22Rv1 (cell line): ENCODE data around the gene ZC4H2.

ENCODE experiments used
- H3K27ac ChIP-seq: fragments of 450-650 bp; 2 replicates; pipeline ENCODE4 v1.5.1; 2017
- ZFX ChIP-seq: fragments of 450-650 bp; IDR thresholded peaks from 2 replicates; pipeline ENCODE4 v1.6.1; 2017; ENCODE audit warnings: antibody characterized with exemption, borderline replicate concordance
- TF ChIP-seq, protein P1 (sequence below): fragments of 450-650 bp; IDR thresholded peaks from 2 replicates; pipeline ENCODE4 v1.5.1; 2017; ENCODE audit warnings: mild to moderate bottlenecking

The ZC4H2 gene

DNA sequence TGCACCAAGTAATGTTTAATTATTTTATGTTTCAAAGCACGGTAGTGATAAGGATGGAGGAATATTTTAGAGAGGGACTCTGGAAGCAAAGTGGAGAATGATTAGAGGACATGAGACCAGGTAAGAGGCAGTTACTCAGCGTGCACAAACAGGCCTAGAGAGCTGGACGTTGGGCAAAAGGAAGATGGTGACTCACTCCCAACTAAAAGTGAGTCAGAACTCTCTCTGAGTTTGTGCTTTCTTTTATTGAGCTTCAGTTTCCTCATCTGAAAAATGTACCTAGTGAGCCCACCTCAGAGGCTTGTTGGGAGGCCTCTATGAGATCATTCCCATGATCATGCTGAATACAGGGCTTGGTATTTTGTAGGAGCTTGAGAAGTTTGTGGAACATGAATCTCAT is 1.6 kb upstream of the ZC4H2 start:
- TF ChIP-seq, protein P1, sequence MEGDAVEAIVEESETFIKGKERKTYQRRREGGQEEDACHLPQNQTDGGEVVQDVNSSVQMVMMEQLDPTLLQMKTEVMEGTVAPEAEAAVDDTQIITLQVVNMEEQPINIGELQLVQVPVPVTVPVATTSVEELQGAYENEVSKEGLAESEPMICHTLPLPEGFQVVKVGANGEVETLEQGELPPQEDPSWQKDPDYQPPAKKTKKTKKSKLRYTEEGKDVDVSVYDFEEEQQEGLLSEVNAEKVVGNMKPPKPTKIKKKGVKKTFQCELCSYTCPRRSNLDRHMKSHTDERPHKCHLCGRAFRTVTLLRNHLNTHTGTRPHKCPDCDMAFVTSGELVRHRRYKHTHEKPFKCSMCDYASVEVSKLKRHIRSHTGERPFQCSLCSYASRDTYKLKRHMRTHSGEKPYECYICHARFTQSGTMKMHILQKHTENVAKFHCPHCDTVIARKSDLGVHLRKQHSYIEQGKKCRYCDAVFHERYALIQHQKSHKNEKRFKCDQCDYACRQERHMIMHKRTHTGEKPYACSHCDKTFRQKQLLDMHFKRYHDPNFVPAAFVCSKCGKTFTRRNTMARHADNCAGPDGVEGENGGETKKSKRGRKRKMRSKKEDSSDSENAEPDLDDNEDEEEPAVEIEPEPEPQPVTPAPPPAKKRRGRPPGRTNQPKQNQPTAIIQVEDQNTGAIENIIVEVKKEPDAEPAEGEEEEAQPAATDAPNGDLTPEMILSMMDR, result no peak
- TF ChIP-seq ZFX, result no peak
- H3K27ac ChIP-seq, result no peak overlapping the region

DNA sequence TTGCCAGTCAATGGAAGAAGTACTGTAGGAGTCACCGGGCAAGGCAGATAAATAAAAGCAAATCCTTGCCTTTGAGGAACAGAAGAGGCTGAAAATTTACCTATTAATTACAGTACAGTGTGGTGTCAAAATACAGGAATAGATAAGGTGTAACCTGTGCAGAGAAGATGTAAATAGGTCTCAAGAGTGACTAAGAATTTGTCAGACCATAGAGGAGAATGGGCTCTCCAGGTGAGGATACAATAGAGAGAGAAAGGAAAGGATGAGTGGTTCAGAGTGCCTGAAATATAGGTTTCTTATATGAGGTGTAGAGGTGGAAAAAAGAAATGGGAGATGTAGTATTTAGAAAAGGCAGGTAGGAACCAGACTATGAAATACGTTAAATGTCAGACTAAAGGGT is 801 bp upstream of the ZC4H2 start:
- no peak overlapping the region for H3K27ac ChIP-seq
- TF ChIP-seq, protein P1, result no peak
- TF ChIP-seq ZFX, result no peak

DNA sequence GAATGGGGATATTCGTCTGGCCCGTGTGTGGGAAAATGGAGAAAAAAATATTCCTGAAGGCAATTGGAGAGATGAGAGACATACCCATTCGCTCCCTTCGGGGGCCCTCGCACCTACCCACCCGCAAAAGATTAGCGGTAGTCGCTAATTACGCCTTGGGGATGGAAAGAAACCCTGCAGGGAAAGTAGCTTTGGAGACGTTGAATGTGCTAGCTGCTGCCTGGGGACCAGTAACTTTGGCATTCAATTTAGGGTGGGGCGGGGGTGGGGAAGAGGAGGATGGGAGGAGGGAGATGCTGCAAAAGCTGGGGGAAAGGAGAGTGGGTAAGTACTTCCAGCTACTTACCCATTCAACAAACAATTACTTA is 407 bp upstream of the ZC4H2 start:
- TF ChIP-seq ZFX, result no peak
- TF ChIP-seq, protein P1, result no peak
- H3K27ac ChIP-seq, result no peak overlapping the region

DNA sequence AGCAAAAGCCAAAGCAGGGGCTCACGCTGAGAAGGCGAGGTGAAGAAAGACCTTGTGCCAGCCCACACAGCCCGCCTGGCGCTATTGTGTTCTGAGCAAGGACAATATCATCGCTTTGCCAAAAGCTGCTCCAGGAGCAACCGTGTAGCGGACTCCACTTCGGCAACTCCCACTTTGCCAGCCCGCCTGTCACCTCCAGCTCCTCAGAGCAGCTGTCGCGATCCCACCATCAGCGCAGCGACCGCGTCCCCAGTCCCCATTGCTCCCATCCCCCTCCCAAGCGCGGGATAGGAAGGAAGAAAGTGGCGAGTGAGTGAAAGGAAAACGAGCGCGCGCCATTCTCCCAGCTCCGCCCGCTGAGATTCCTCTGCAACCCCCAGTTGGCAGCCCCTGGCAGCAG is 759 bp downstream of the ZC4H2 start:
- peak overlapping the region; percentile 54 for H3K27ac ChIP-seq
- TF ChIP-seq, protein P1, result no peak
- no peak for TF ChIP-seq ZFX

DNA sequence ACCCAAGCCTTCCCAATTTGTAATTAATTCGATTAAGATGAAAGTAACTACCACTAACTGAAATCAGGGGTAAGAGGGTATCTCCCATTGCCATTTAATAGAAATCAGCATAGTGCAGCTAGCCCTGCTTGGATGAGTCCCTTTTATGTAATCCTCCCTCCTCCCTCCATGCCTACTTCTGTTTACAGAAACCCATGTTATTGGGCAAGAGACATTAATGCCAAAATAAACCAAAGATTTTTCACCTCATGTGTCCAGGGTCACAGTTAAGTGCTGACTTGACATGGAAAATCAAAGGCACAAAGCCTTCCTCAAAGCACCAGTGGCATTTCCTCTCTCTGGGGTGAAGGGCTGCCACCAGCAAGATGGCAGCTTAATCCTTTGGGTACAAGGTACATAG is 50.8 kb downstream of the ZC4H2 start:
- no peak overlapping the region for H3K27ac ChIP-seq
- no peak for TF ChIP-seq ZFX
- TF ChIP-seq, protein P1, result no peak

DNA sequence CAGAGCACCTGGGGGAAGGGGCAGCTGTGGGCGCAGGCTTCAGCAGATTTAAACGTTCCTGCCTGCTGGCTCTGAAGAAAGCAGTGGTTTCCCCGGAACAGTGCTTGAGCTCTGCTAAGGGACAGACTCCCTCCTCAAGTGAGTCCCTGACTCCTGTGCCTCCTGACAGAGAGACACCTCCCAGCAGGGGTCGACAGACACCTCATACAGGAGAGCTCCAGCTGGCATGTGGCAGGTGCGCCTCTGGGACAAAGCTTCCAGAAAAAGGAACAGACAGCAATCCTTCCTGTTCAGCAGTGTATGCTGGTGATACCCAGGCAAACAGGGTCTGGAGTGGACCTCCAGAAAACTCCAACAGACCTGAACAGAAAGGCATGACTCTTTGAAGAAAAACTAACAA is 68.1 kb downstream of the ZC4H2 start:
- no peak overlapping the region for H3K27ac ChIP-seq
- TF ChIP-seq ZFX, result no peak
- TF ChIP-seq, protein P1, result no peak

DNA sequence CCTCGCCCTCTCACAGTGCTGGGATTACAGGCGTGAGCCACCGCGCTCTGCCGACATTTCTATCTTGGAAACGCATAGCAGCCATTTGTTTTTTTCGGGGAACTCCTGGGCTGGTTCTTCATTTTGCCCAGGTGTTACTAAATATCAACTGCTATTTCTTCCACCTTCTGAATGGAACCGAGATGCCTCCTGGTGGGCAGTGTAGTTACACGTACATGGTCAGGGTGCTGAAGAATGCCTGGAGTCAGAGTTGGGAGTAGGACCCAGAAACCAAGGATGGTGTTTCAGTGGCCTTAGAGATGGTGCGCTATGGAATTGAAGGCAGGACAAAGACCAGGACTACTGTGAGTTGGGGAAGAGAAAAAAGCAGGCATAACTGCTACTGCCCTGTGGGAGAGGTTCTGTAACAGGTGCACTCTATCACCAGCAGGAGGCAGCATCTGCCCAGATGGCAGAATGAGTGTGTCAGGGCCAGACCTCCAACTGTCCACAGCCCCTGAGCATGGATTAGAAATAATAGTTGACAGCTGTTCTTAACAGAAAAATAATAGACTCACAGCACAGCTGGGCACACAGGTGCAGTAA is 81.7 kb downstream of the ZC4H2 start:
- H3K27ac ChIP-seq, result no peak overlapping the region
- no peak for TF ChIP-seq ZFX
- TF ChIP-seq, protein P1, result peak; percentile 76
